A673 (cell line): ENCODE measurements around the gene SDHB.

ENCODE experiments used
- CTCF ChIP-seq: fragments of 300-800, 200-600 bp; sonication (generic); conservative IDR thresholded peaks from 2 replicates; pipeline ENCODE4 v1.5.1; 2017; ENCODE audit warnings: low read depth, mild to moderate bottlenecking, antibody characterized with exemption, low read length, moderate library complexity, mixed read lengths
- EZH2 ChIP-seq: fragments of 200-600 bp; sonication (generic); IDR thresholded peaks from 2 replicates; pipeline ENCODE4 v1.6.1; 2017; ENCODE audit warnings: borderline replicate concordance, low read depth, mild to moderate bottlenecking, mixed read lengths, antibody characterized with exemption, low read length; ENCODE audit not compliant: poor library complexity, severe bottlenecking

- TF ChIP-seq CTCF (no peak), EZH2 (no peak)
These were observed 25.4 kb upstream of the SDHB start for GRCh38 chr1:17078991-17079868.
